Thymus (tissue), 11 donors: ENCODE results near the gene RAP1A. TPM values are rescaled to one million over a fixed set of nuclear protein-coding genes. Genes with fewer than 3 reads are reported as not detected.

Experiments used
- DNase-seq, 9 donors: peaks; one replicate each; pipeline ENCODE4 v3.0.0-alpha.2; 2013; ENCODE audit warnings: low spot score in 9 of 9, low read depth in 6 of 9, missing footprints in 1 of 9
- H3K27ac ChIP-seq, 2 donors: one replicate each; pipeline ENCODE4 v1.5.1; 2013; ENCODE audit warnings: control low read depth in 1 of 2, low read depth in 1 of 2, low read length in 1 of 2, mild to moderate bottlenecking in 1 of 2, moderate library complexity in 1 of 2
- H3K27me3 ChIP-seq, 2 donors: one replicate each; pipeline ENCODE4 v1.5.1; 2013; ENCODE audit warnings: low read length in 1 of 2; ENCODE audit not compliant: control insufficient read depth in 2 of 2, insufficient read depth in 1 of 2
- H3K36me3 ChIP-seq, 2 donors: one replicate each; pipeline ENCODE4 v1.5.1; 2013; ENCODE audit warnings: low read length in 1 of 2, mild to moderate bottlenecking in 1 of 2, moderate library complexity in 1 of 2; ENCODE audit not compliant: control insufficient read depth in 2 of 2, insufficient read depth in 2 of 2
- H3K4me1 ChIP-seq, 2 donors: one replicate each; pipeline ENCODE4 v1.5.1; 2013; ENCODE audit warnings: low read length in 2 of 2; ENCODE audit not compliant: control insufficient read depth in 2 of 2, insufficient read depth in 2 of 2
- H3K4me3 ChIP-seq, 2 donors: one replicate each; pipeline ENCODE4 v1.5.1; 2013; ENCODE audit warnings: low read length in 2 of 2, control low read depth in 1 of 2, mild to moderate bottlenecking in 1 of 2
- H3K9me3 ChIP-seq, 2 donors: one replicate each; pipeline ENCODE4 v1.5.1; 2013; ENCODE audit warnings: low read length in 1 of 2, mild to moderate bottlenecking in 1 of 2; ENCODE audit not compliant: control insufficient read depth in 2 of 2, insufficient read depth in 1 of 2
- WGBS: extraction: QIAGEN DNeasy Blood & Tissue Kit; methylation state at CpG from one replicate; pipeline ENCODE4 v1.1.7; 2013; 5-methylcytosine and 5-hydroxymethylcytosine counted together
- polyA plus RNA-seq: library from polyadenylated mRNA; stranded (reverse); fragments of 200-250 nt; gene quantifications from one replicate; pipeline ENCODE4 v1.2.3, GENCODE V29; 2013
- total RNA-seq: library from RNA; stranded (reverse); fragments of 120-200 nt; gene quantifications from one replicate; pipeline ENCODE4 v1.2.4, GENCODE V29; 2013
- donor health status: healthy.

The RAP1A gene
- total and polyA plus RNA-seq, 2 donors: 29.6 to 123 TPM

- Histone ChIP-seq H3K4me3 (no peak overlapping the region), H3K27ac (no peak overlapping the region), H3K4me1 (peaks cover 7 to 47% of the 10 kb centered on the region in 2 donors), H3K27me3 (peaks cover 38 to 58% of the 10 kb centered on the region in 2 donors), H3K9me3 (peaks cover 0 to 6% of the 10 kb centered on the region in 2 donors), H3K36me3 (no peaks in the 10 kb centered on the region)
- 95% methylated on average over 5 of the region's 5 CpGs for WGBS
- no peak for DNase-seq
Observed at GRCh38 chr1:111742938-111743549, 123.5 kb downstream of the RAP1A start.

- no peak overlapping the region for H3K4me3 ChIP-seq
- 87% methylated on average over 3 of the region's 3 CpGs for WGBS
- H3K4me1 ChIP-seq: peaks cover 6 to 50% of the 10 kb centered on the region in 2 donors
- DNase-seq: no peak
- H3K9me3 ChIP-seq: peaks cover 0 to 6% of the 10 kb centered on the region in 2 donors
- H3K27ac ChIP-seq: no peak overlapping the region
- H3K27me3 ChIP-seq: peaks cover 38 to 53% of the 10 kb centered on the region in 2 donors
- H3K36me3 ChIP-seq: no peaks in the 10 kb centered on the region
Observed at GRCh38 chr1:111743679-111744101, 124.1 kb downstream of the RAP1A start.

- no peak for DNase-seq
- Histone ChIP-seq H3K36me3 (no peaks in the 10 kb centered on the region), H3K27ac (no peak overlapping the region), H3K4me3 (no peak overlapping the region), H3K9me3 (no peaks in the 10 kb centered on the region), H3K27me3 (peaks cover 19 to 30% of the 10 kb centered on the region in 2 donors), H3K4me1 (peaks cover 0 to 55% of the 10 kb centered on the region in 2 donors)
- WGBS: 97% methylated on average over 9 of the region's 9 CpGs
Observed at GRCh38 chr1:111745675-111746613, 126.4 kb downstream of the RAP1A start.

- Histone ChIP-seq H3K36me3 (no peaks in the 10 kb centered on the region), H3K27ac (no peak overlapping the region), H3K9me3 (no peaks in the 10 kb centered on the region), H3K4me3 (no peak overlapping the region), H3K4me1 (peaks cover 0 to 59% of the 10 kb centered on the region in 2 donors), H3K27me3 (peaks cover 13 to 23% of the 10 kb centered on the region in 2 donors)
- no peak for DNase-seq
- WGBS: 95% methylated on average over 2 of the region's 2 CpGs
Observed at GRCh38 chr1:111746614-111746999, 127.0 kb downstream of the RAP1A start.

GRCh38 chr1:111747282-111747734 is 127.7 kb downstream of the RAP1A start:
- H3K27me3 ChIP-seq: peaks cover 7 to 16% of the 10 kb centered on the region in 2 donors
- H3K4me1 ChIP-seq: peaks cover 0 to 66% of the 10 kb centered on the region in 2 donors
- WGBS: 56% methylated on average over 3 of the region's 3 CpGs
- H3K9me3 ChIP-seq: no peaks in the 10 kb centered on the region
- H3K36me3 ChIP-seq: no peaks in the 10 kb centered on the region
- no peak overlapping the region for H3K27ac ChIP-seq
- DNase-seq: peak in 7 of 9 donors; percentile 43 to 87 (median 75)
- H3K4me3 ChIP-seq: no peak overlapping the region

- no peak for DNase-seq
- H3K27me3 ChIP-seq: peaks cover 4 to 10% of the 10 kb centered on the region in 2 donors
- H3K36me3 ChIP-seq: no peaks in the 10 kb centered on the region
- H3K9me3 ChIP-seq: no peaks in the 10 kb centered on the region
- no peak overlapping the region for H3K4me3 ChIP-seq
- WGBS: 93% methylated on average over 4 of the region's 4 CpGs
- H3K4me1 ChIP-seq: peaks cover 0 to 73% of the 10 kb centered on the region in 2 donors
- no peak overlapping the region for H3K27ac ChIP-seq
Observed at GRCh38 chr1:111747947-111748346, 128.4 kb downstream of the RAP1A start.

GRCh38 chr1:111749628-111750027 is 130.0 kb downstream of the RAP1A start:
- Histone ChIP-seq H3K36me3 (no peaks in the 10 kb centered on the region), H3K4me3 (no peak overlapping the region), H3K27me3 (no peaks in the 10 kb centered on the region), H3K27ac (peak overlapping the region in 1 of 2 donors; percentile 90), H3K4me1 (peaks cover under 1 to 89% of the 10 kb centered on the region in 2 donors), H3K9me3 (no peaks in the 10 kb centered on the region)
- no peak for DNase-seq
- WGBS: 84% methylated on average over 3 of the region's 3 CpGs

GRCh38 chr1:111750856-111751255 is 131.3 kb downstream of the RAP1A start:
- H3K4me1 ChIP-seq: peaks cover 4 to 87% of the 10 kb centered on the region in 2 donors
- no peaks in the 10 kb centered on the region for H3K9me3 ChIP-seq
- no peaks in the 10 kb centered on the region for H3K36me3 ChIP-seq
- no peaks in the 10 kb centered on the region for H3K27me3 ChIP-seq
- no peak for DNase-seq
- H3K4me3 ChIP-seq: no peak overlapping the region
- 95% methylated on average over 2 of the region's 2 CpGs for WGBS
- H3K27ac ChIP-seq: peak overlapping the region in 1 of 2 donors; percentile 99
